K562 (cell line): Measurements from ENCODE around the gene EMC6. TPM values are rescaled to one million over a fixed set of nuclear protein-coding genes. Genes with fewer than 3 reads are reported as not detected.

Experiments
- ATF1 ChIP-seq, 2 experiments: fragments of 450-650 bp in 1 of 2; IDR thresholded peaks; 2 replicates each; pipeline ENCODE4 v1.6.1; 2016; ENCODE audit warnings: missing compliant biosample characterization in 1 of 2, missing genetic modification characterization in 1 of 2
- CBFA2T2 ChIP-seq: fragments of 450-650 bp; conservative IDR thresholded peaks from 2 replicates; pipeline ENCODE4 v1.6.1; 2017; ENCODE audit warnings: mild to moderate bottlenecking
- CREB3L1 ChIP-seq: fragments of 450-650 bp; IDR thresholded peaks from 2 replicates; pipeline ENCODE4 v1.6.1; 2014; ENCODE audit warnings: low read depth, mild to moderate bottlenecking, moderate library complexity, borderline replicate concordance
- E2F6 ChIP-seq, 2 experiments: IDR thresholded peaks; 2 replicates each; pipeline ENCODE4 v1.6.1; 2011; ENCODE audit warnings: borderline replicate concordance in 1 of 2, control low read depth in 1 of 2, low read depth in 1 of 2, low read length in 1 of 2, mild to moderate bottlenecking in 1 of 2, mixed read lengths in 1 of 2, moderate library complexity in 1 of 2; ENCODE audit not compliant: insufficient read depth in 1 of 2, insufficient read length in 1 of 2, poor library complexity in 1 of 2, severe bottlenecking in 1 of 2; ENCODE audit errors: extremely low read depth in 1 of 2
- GABPB1 ChIP-seq: sonication (generic); formaldehyde crosslinking; IDR thresholded peaks from 2 replicates; pipeline ENCODE4 v1.8.0; 2022; ENCODE audit warnings: mild to moderate bottlenecking, missing genetic modification reagents
- HCFC1 ChIP-seq: IDR thresholded peaks from 2 replicates; pipeline ENCODE4 v1.6.1; 2012; ENCODE audit warnings: low read depth, low read length, improper control_type of control experiment
- KDM5B ChIP-seq: fragments of 200-600 bp; sonication (generic); IDR thresholded peaks from 2 replicates; pipeline ENCODE4 v1.6.1; 2012; ENCODE audit warnings: low read depth, mild to moderate bottlenecking, moderate library complexity, low read length, control low read depth, inconsistent platforms; ENCODE audit not compliant: insufficient replicate concordance
- MAX ChIP-seq: sonication (generic); formaldehyde crosslinking; IDR thresholded peaks from 2 replicates; pipeline ENCODE4 v1.9.0; 2022; ENCODE audit warnings: mild to moderate bottlenecking, missing genetic modification reagents
- MAZ ChIP-seq, 2 experiments: fragments of 450-650 bp in 1 of 2; sonication (generic) in 1 of 2; formaldehyde crosslinking; IDR thresholded peaks in 1 of 2; conservative IDR thresholded peaks in 1 of 2; 2 replicates each; pipeline versions ENCODE4 v1.4.0 to v1.5.0; 2020; ENCODE audit warnings: mild to moderate bottlenecking in 1 of 2, missing genetic modification reagents in 1 of 2
- NFE2L1 ChIP-seq: fragments of 450-650 bp; IDR thresholded peaks from 2 replicates; pipeline ENCODE4 v1.6.1; 2016; ENCODE audit warnings: missing genetic modification characterization, low read depth, mild to moderate bottlenecking, missing compliant biosample characterization, moderate library complexity, borderline replicate concordance
- NR2C1 ChIP-seq, 2 experiments: fragments of 450-650 bp; IDR thresholded peaks; 2 replicates each; pipeline ENCODE4 v1.6.1; 2017; ENCODE audit warnings: mild to moderate bottlenecking in 2 of 2, antibody characterized with exemption in 1 of 2, inconsistent platforms in 1 of 2, missing compliant biosample characterization in 1 of 2, missing genetic modification characterization in 1 of 2
- NR2C2 ChIP-seq, 2 experiments: fragments of 200-800 bp in 1 of 2; sonication (Bioruptor generic) in 1 of 2; sonication (generic) in 1 of 2; formaldehyde crosslinking in 1 of 2; IDR thresholded peaks; 2 replicates each; pipeline versions ENCODE4 v1.6.1 to v1.8.0; 2016 to 2022; ENCODE audit warnings: mild to moderate bottlenecking in 1 of 2, missing compliant biosample characterization in 1 of 2, missing genetic modification characterization in 1 of 2, missing genetic modification reagents in 1 of 2
- NRF1 ChIP-seq, 2 experiments: fragments of 450-650 bp; IDR thresholded peaks in 1 of 2; conservative IDR thresholded peaks in 1 of 2; 2 replicates each; pipeline ENCODE4 v1.6.1; 2014; ENCODE audit warnings: mild to moderate bottlenecking in 2 of 2
- POLR2G ChIP-seq: fragments of 200-400 bp; formaldehyde crosslinking; IDR thresholded peaks from 2 replicates; pipeline ENCODE4 v1.6.1; 2017; ENCODE audit warnings: low read depth, mild to moderate bottlenecking, antibody characterized with exemption, low read length, moderate library complexity
- TEAD1 ChIP-seq, 2 experiments: fragments of 450-650 bp in 1 of 2; sonication (generic) in 1 of 2; formaldehyde crosslinking; IDR thresholded peaks; 2 replicates each; pipeline versions ENCODE4 v1.4.0 to v1.8.0; 2020 to 2022; ENCODE audit warnings: mild to moderate bottlenecking in 2 of 2, missing genetic modification reagents in 1 of 2
- TEAD4 ChIP-seq, 2 experiments: sonication (generic) in 1 of 2; formaldehyde crosslinking in 1 of 2; IDR thresholded peaks; 2 replicates each; pipeline versions ENCODE4 v1.6.1 to v1.8.0; 2012 to 2022; ENCODE audit warnings: borderline replicate concordance in 1 of 2, inconsistent platforms in 1 of 2, low read length in 1 of 2, mild to moderate bottlenecking in 1 of 2, missing genetic modification reagents in 1 of 2
- USF1 ChIP-seq: sonication (generic); formaldehyde crosslinking; IDR thresholded peaks from 2 replicates; pipeline ENCODE4 v1.9.0; 2022; ENCODE audit warnings: mild to moderate bottlenecking, missing genetic modification reagents
- YY1 ChIP-seq, 3 experiments: IDR thresholded peaks; 2 replicates each; pipeline ENCODE4 v1.6.1; 2011; ENCODE audit warnings: low read length in 2 of 3, mild to moderate bottlenecking in 2 of 3, moderate library complexity in 2 of 3, borderline replicate concordance in 1 of 3, control low read depth in 1 of 3, low read depth in 1 of 3; ENCODE audit not compliant: insufficient read depth in 3 of 3, insufficient replicate concordance in 2 of 3, control insufficient read depth in 1 of 3, insufficient read length in 1 of 3; ENCODE audit errors: extremely low read depth in 1 of 3
- ZNF436 ChIP-seq: fragments of 250-450, 450-650 bp; sonication (Bioruptor Pico); formaldehyde crosslinking; IDR thresholded peaks from 2 replicates; pipeline ENCODE4 v1.7.0; 2020; ENCODE audit warnings: mild to moderate bottlenecking
- polyA plus RNA-seq, 8 experiments: library from polyadenylated mRNA; depleted of rRNA in 4 of 8; stranded (reverse) in 5 of 8; unstranded in 3 of 8; fragments of >200 nt; fragmentation: Nextera tagmentation in 2 of 8; fragmentation: Illumina TruSeq in 1 of 8; extraction: Ambion mirVana in 2 of 8; extraction: Trizol in 1 of 8; gene quantifications; 2 replicates each; pipeline versions ENCODE4 v1.2.1 to v1.2.3, GENCODE V29; 2011 to 2014; ENCODE audit warnings: inconsistent platforms in 1 of 8, missing spikeins in 1 of 8
- total RNA-seq, 7 experiments: library from RNA; depleted of rRNA in 6 of 7; stranded (reverse); fragments of >200 nt in 6 of 7; fragmentation: Illumina TruSeq in 2 of 7; extraction: Trizol in 2 of 7; gene quantifications; 2 replicates each; pipeline versions ENCODE4 v1.2.1 to v1.2.3, GENCODE V29; 2011 to 2021; ENCODE audit warnings: low replicate concordance in 1 of 7

Gene EMC6
- total and polyA plus RNA-seq, 9 of the 15 experiments (the other 6 are each of a cell fraction or from before 2014, with no cell fraction given): 2.9 to 136 (median 24.9) TPM

- TF ChIP-seq TEAD1 (CRISPR knock-in tag; IDR thresholded peaks at IDR 0.05) (peak in 1 of 2 experiments; percentile 77; a peak in 1 of 4 replicates), NRF1 (conservative IDR thresholded peaks at IDR 0.05 in 1 of 2, IDR thresholded peaks at IDR 0.05 in 1 of 2) (peak; percentile 91 to 92), ZNF436 (CRISPR knock-in tag) (no peak), TEAD4 (IDR thresholded peaks at IDR 0.05; ENCODE audit: low read length) (no peak), TEAD4 (CRISPR knock-in tag; IDR thresholded peaks at IDR 0.05; ENCODE audit: borderline replicate concordance) (0 out of 2 replicates have a peak, but pooled peaks have one; percentile 40), NR2C2 (CRISPR knock-in tag; IDR thresholded peaks at IDR 0.05) (no peak), NR2C2 (tag; IDR thresholded peaks at IDR 0.05) (peak; percentile 87), NFE2L1 (tag) (no peak), CREB3L1 (peak; percentile 84), MAZ (CRISPR knock-in tag; conservative IDR thresholded peaks at IDR 0.05 in 1 of 2, IDR thresholded peaks at IDR 0.05 in 1 of 2) (peak; percentile 44; a peak in 3 of 4 replicates), GABPB1 (peak; percentile 95), KDM5B (peak; percentile 70), NR2C1 (IDR thresholded peaks at IDR 0.05) (peak; percentile 44; the same call in 1 of the 2 replicates), NR2C1 (tag; IDR thresholded peaks at IDR 0.05) (peak; percentile 89), HCFC1 (peak; percentile 93), YY1 (IDR thresholded peaks at IDR 0.05; ENCODE audit: borderline replicate concordance in 1 of 3, control insufficient read depth in 1 of 3, extremely low read depth in 1 of 3, insufficient read depth in 3 of 3, insufficient read length in 1 of 3, insufficient replicate concordance in 2 of 3, low read depth in 1 of 3, low read length in 2 of 3) (peak in 2 of 3 experiments; percentile 64 to 70), E2F6 (IDR thresholded peaks at IDR 0.05; ENCODE audit: borderline replicate concordance in 1 of 2, extremely low read depth in 1 of 2, insufficient read depth in 1 of 2, insufficient read length in 1 of 2, low read depth in 1 of 2, low read length in 1 of 2, poor library complexity in 1 of 2, severe bottlenecking in 1 of 2) (peak; percentile 23 to 80), USF1 (CRISPR knock-in tag) (peak; percentile 100), ATF1 (CRISPR knock-in tag; IDR thresholded peaks at IDR 0.05) (no peak), ATF1 (tag; IDR thresholded peaks at IDR 0.05) (peak; percentile 75), POLR2G (peak; percentile 89), CBFA2T2 (peak; percentile 93), MAX (peak; percentile 61; the same call in 1 of the 2 replicates)
These were observed 32.3 kb upstream of the EMC6 start, which contains the start of the genes CTNS and SHPK (continued) for GRCh38 chr17:3636154-3636907.
